GM18520 (cell line): Measurements from ENCODE around the gene LPCAT1.
"Not testable (repeated sequence)": the region's sequence is repeated elsewhere in the genome, so short reads cannot be mapped to it uniquely, and the experiment has no call there.

ENCODE experiments used
- ATAC-seq: cut with Tn5 transposase; IDR thresholded peaks from one replicate; pipeline ENCODE4 v1.9.1; 2021; ENCODE audit not compliant: unreplicated experiment

LPCAT1 gene

DNA sequence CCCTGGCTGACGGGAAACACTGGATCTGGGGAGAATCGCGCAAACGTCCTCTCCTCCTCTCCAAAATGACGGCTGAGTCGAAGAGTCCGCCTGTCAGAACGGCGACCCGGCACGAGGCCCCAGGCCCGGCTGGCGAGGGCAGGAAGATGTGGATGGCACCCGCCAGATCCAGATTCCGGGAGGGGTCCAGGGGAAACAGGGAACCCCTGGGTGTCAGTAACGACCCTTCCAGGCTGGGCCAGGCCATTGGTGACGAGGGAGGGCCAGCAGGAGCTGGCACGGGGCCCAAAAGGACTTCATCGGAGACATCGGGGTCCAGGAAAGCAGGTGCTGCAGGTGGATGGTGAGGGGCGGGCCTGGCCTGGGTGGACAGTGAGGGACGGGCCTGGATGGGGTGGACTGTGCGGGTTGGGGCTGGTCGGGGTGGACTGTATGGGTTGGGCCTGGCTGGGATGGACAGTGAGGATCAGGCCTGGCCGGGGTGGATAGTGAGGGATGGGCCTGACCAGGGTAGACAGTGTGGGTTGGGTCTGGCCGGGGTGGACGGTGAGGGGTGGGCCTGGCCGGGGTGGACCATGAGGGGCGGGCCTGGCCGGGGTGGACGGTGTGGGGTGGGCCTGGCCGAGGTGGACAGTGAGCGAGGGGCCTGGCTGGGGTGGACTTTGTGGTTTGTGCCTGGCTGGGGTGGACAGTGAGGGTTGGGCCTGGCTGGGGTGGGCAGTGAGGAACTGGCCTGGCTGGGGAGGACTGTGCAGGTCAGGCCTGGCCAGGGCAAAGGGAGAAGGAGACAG lies 92.5 kb downstream of the LPCAT1 start:
- no peak for ATAC-seq

DNA sequence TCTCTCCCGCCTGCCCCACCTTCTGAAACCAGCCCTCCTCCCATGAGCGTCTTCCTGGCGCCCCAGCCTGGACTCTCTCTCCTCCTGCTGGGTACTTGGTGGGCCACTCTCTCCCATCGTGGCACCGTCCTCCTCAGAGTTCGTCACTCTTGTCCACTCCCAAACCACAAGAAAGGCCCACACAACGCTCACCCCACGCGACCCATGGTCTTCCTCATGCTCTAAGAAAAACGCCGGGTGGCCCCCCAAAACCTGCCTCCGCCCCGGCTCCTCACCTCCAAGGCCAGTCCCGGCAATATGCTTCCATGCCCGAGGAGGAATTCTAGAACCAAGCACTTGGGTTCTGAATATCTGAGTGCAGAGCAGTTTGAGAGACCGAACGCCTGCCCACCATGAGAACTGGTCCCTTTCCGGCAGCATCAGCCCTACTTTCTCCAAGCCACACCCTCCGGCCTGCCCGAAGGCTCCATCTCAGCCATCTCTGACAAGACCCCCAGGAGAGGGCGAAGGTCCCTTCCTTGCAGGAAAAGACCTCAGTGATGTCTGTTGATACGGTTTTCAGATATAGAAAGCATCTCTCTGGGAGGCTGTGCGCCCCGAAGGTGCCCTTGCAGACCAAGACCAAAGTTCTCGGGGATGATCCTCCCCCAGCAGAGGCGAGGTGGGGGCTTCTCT lies 93.5 kb downstream of the LPCAT1 start:
- ATAC-seq: no peak

DNA sequence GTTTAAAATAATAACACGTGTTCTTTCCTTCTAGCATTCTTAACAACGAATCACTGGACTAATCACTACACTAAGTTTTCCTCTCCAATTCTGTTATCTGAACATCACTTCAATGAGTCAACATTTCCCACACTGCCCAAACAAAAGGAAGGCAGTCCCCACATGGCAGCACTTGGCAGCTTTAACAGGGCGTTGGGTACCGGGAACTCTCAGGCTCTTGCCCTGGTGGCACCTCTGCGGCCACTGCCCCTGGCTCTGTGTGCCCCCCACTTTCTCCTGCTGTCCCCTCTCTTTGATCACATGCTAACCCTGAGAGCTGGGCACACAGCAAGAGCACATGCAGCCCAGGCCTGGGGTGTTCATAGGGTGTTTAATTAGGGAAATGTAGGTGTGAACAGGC lies 94.3 kb downstream of the LPCAT1 start:
- ATAC-seq: no peak

DNA sequence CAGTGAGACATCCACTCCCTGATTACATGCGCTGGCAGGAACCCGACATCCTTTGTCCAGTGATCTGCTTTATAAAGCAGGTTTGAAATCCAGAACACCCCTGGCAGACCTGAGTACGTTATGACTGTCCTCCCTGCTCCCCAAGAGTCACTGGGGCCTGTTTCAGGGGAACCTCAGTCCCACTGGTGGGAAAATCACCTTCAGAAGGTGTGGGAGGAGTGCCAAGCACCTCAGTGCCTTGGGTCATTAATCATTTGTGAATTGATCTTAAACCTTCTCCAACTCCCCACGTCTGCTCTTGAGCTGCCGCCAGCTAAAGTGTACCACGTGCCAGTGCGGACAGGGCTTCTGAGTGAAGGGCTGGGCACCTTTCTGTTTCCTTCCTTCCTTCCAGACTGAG lies 94.7 kb downstream of the LPCAT1 start:
- no peak for ATAC-seq

DNA sequence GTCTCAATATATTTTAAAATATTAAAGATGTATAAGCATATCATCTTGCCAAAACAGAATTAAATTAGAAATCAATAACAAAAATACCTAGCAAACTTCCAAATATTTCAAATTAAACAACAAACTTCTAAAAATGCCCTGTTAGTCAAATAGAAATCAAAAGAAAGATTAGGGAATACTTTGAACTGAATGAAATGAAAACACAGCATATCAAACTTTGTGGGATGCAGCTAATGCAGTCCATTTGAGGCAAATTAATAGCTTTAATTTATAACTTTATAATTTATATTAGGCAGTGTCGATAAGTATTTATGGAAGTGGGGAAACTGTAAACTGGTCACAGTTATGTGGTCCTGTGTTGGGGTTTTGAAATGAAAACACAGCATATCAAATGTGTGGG lies 95.7 kb downstream of the LPCAT1 start:
- ATAC-seq: no peak

DNA sequence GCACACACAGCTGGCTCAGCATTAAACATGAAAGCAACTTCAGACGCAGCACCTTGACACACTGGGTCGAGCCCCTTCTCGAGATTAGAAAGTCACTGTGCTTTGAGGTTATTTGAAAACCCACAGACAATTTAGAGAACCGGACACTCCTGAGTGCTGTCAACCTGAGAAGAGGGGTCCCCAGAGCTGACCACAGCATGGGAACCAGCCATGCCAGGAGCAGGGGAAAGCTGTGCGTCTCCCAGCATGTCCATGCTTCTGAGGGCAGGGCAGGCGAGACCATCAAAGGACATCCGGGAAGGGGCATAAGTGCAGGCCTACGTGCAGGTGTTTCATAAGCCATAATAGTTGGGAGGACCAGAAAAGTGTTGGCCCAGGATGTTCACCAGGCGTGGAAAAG lies 99.0 kb downstream of the LPCAT1 start:
- ATAC-seq: no peak

DNA sequence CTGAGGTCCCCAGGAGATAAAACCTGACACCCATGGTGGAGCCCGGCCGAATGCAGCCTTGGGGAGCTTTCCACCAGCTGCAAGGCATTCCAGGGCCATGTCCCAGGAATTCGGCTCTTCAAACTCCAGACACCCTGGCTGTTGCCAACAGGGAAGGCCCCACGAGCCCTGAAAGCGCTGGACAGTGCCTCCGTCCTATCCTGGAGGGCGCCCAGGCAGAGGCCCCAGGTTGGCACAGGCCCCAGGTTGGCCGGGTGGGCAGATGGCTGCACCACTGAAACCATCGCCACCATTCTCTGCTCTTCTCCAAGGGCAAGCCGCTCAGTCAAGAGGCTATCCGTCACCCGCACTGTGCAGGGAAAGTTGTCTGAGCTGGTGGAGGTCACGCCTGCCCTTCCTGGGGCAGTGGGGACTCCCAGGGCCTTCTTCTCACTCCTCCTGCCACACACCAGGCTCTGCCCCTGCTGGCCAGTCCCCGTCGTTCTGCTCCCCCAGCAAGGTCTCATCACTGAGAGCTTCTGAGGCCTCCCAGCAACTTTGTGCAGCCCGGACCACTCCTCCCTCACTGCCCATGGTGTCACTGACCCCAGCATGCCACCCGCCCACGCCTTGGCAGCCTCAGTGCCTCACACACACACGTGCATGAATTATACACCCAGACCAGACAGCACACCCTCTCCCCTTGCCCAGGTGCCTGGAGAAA lies 99.7 kb downstream of the LPCAT1 start:
- ATAC-seq: no peak

DNA sequence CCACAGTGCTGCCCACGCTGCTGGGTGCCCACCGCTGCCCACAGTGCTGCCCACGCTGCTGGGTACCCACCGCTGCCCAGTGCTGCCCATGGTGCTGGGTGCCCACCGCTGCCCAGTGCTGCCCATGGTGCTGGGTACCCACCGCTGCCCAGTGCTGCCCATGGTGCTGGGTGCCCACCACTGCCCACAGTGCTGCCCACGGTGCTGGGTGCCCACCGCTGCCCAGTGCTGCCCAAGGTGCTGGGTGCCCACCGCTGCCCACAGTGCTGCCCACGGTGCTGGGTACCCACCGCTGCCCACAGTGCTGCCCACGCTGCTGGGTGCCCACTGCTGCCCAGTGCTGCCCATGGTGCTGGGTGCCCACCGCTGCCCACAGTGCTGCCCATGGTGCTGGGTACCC lies 101.2 kb downstream of the LPCAT1 start:
- ATAC-seq: not testable (repeated sequence)

DNA sequence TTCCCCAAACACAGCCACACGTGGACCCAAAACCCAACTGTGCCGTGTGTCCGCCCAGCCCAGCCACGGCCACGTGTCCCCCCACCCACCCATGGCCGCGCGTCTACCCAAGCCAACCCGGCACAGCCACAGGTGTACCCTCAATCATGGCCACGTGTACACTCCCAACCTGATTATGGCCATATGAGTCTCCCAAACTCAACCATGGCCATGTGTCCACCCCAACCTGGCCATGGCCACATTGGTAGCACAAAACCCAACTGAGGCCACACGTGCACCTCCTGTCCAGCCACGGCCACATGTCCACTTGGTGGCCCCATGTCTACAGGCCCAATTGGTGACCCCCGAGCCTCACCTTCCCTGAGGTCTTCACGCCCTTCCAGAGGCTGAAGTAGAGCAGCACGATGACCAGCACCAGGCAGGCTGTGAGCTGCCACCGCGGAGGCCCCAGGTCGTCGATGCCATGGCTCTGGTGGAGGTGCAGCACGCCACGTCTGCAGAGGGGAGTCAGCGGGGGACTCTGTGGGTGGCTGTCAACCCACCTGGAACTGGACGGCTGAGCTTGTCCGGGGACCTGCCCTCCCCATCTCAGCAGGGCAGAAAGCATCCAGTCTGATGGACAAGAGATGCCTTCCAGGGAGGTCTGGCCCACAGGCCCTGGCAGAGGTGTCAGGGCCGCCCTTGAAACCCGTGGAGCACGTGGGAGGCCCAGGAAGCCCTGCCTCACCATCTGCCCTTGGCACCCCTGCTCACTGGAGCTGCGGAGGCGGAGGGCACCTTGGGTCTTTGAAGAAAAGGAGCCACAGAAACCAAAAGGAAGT lies 102.0 kb downstream of the LPCAT1 start:
- no peak for ATAC-seq

DNA sequence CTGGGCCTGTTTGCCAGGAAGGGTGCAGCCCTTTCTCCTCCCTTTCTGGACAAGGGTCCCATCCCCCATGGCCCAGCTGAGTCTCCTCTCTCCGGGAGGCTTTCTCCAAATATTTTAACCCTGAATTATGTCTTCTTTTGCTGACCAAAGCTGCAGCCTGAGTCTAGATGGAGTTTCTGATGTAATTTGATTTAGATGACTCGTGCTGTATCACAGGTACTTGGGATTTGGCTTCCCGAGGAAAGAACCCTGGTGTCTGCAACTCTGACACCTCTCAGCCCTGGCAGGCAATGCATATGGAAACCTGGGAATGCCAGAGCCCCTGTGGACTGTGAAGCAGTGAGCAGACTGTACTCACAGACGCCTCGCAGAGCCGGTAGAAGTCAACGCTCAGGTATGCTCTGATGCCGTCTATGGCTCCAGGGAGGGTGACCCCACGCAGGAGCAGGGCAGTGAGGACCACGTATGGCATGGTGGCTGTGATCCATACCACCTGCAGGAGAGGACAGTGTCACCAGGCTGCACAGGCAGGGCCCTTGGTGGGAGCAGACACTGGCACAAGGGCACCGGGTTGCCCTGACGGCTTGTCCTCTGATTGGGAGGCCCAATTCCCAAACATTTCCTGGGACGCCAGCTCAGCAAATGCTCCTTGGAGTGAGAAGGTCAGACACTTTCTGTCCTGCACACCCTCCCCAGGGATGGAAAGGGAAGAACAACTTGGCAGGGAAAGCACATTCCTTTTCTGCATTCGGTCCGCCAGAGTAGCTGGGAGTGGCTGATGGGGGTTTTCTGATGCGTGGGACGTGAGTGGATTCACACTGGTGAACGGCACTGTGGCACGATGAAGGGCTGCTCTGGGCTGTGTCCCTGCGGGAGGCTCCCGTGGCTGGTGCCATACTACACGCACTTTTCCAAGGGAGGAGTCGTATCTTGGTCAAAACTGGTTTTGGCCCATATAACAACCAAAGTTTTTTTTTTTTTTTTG lies 103.3 kb downstream of the LPCAT1 start:
- no peak for ATAC-seq

DNA sequence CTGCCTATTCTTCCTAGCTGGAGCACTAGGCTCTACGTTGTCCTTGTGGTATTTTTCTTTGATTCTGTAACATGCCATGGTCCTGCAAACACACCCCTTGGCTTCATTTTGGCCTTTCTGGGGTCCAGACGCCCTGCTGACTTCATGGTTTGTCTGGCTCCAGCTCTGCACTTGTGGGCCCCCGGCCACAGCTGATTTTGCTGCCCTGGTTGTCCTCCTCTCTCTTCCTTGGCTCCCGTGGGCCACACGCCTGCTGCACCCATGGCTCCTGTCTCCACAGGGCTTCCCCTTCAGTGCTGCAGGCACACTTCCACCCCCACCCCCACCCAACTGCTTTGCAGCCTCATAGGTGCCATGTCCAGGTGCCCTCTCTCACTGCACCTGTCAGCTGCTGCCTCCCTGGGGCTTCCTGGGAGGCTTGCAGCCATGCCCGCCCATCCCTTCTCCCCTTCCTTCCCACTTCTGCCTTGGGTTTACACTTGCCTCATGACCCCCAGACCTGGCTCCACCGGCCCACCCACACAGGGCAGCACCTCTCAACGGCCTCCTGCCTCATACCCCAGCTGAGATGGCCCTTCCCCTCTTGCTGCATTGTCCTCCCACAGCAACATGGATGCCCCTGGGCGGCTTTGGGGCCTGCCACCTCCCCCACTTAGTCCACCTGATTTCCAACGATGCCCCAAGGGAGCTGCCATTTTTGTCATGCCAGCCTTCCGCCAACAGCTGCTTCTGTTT lies 104.1 kb downstream of the LPCAT1 start:
- no peak for ATAC-seq

DNA sequence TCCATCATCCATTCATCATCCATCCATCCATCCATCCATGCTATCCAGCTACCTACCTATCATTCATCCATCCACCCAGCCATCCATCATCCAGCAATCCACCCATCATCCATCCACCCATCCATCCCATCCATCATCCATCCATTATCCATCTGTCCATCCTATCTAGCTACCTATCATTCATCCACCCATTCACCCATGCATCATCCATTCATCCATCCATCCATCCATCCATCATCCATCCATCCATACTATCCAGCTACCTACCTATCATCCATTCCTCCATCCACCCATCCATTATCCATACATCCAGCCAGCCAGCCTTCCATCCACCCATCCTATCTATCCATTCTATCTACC lies 104.9 kb downstream of the LPCAT1 start:
- no peak for ATAC-seq

DNA sequence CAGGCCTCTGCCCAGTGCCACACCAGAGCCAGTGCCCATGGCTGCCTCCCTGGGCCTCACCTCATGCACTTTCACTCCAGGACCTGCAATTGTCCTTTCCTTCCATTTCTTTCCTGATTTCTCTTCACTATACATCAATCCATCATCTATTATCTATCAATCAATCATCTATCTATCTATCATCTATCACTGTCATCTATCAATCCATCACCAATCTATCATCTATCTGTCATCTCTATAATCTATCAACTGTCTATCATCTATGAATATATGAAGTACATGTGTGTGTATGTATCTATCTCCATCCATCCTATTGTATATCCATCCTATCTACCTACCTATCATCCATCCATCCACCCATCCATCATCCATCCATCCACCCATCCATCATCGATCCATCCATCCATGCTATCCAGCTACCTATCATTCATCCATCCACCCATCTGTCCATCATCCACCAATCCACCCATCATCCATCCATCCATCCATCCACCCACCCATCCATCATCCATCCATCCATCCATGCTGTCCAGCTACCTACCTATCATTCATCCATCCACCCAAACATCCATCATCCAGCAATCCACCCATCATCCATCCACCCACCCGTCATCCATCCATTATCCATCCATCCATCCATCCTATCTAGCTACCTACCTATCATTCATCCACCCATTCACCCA lies 105.4 kb downstream of the LPCAT1 start:
- ATAC-seq: no peak

DNA sequence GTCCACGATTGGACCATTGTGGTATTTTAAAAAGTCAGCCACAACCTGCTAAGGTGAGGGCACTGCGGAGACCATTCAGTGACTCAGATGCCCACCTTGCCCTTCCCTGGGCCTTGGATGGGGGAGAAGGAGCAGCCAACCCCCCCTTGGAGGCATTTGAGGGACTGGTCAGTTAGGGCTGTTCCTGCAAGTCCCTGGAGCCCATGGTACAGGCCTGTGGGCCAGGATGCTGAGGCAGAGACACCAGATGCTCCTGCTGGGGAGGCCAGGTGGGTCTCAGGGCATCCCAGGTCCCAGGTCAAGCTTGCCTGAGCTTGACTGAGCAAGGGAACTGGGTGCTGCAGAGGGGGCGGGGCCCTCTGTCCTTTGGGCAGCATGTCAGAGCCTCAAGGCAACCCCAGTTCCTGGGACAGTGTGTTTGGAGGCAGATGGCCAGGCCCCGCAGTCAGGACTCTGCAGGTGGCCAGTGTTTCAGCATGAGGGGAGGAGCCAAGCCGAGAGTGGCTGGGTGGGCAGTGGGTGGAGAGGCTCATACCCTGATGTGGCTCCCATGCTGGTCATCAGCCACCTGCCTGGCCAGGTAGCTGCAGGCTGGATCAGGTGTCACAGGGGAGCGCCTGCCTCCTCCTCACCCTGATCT lies 106.1 kb downstream of the LPCAT1 start:
- ATAC-seq: no peak

DNA sequence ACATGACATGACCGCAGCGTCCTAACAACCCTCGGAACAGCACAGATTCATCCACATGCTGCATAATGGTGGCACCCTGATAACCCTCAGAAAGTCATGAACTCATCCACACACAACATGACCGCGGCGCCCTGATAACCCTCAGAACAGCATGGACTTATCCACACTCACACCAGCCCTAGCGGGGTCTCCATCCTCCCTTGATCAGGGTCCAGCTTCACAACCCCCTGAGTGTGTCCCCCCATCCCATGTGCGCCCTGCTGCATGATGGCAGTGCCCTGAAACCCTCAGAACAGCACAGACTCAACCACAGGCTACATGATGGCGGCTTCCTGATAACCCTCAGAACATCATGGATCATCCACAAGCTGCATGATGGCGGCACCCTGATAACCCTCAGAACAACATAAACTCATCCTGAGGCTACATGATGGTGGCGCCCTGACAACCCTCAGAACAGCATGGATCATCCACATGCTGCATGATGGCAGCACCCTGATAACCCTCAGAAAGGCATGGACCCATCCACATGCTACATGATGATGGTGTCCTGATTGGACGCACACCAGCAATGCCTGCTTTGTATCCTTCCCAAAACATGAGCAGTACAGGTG lies 106.8 kb downstream of the LPCAT1 start:
- ATAC-seq: no peak

DNA sequence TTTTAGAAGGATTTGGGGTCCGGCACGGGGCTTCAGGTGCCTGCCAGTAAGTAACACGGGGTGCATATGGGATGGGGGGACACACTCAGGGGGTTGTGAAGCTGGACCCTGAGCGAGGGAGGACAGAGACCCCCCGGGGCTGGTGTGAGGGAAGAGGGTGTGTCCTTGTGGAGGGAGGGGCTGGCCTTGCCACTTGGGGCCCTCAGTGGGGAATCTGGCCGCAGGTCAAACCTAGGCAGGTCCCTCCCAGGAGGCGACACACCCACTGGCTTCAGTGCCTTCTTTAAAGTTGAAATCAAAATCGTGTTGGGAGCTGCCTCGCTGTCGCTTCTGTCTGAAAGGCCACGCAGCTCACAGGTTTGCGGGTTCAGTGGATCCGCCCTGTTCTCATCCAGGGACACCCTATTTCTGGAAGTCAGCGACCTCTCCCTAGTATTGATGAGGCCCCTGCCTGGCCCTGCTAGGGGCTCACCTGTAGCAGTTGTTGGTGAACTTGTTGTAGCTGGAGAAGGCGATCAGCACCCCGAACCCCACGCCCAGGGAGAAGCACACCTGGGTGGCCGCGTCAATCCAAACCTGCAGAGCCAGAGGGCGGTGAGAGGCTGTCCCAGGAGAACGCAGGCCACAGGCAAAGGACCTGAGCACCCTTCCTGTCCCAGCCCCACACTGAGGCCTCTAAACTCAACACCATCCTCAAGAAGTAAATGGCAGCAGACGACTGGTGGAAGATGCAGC lies 108.0 kb downstream of the LPCAT1 start:
- no peak for ATAC-seq

DNA sequence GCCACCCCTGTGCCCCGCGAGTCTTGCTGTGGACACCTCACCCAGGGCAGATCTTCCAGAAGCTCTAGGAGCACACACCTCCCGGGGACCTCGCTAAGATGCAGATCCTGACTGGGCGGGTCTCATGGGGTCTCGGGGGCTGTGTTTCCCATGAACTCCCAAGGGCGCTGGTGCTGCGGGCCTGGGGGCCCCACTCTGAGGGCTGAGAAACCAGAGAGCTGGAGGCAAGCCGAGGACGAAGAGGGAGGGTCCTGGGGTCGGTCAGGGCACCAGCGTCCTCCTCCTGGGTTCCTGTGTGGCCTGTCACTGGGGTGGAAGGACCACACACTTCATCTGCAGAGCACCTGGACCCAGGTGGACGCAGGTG lies 108.7 kb downstream of the LPCAT1 start:
- ATAC-seq: no peak
